Liver (tissue), 9 donors: ENCODE results near the gene MACROD1. TPM values are rescaled to one million over a fixed set of nuclear protein-coding genes. Genes with fewer than 3 reads are reported as not detected.

ENCODE experiments used
- DNase-seq: peaks from one replicate; pipeline ENCODE4 v3.0.0-alpha.2; 2017; ENCODE audit warnings: low spot score
- H3K27ac ChIP-seq, 2 donors: one replicate each; pipeline ENCODE4 v1.7.0; 2013; ENCODE audit warnings: inconsistent platforms in 2 of 2, low read length in 2 of 2, control low read depth in 1 of 2, low read depth in 1 of 2, mild to moderate bottlenecking in 1 of 2
- H3K27me3 ChIP-seq, 4 donors: one replicate each; pipeline versions ENCODE4 v1.6.1 to v1.7.0; 2013; ENCODE audit warnings: low read length in 3 of 4, inconsistent platforms in 1 of 4, mild to moderate bottlenecking in 1 of 4, moderate library complexity in 1 of 4; ENCODE audit not compliant: control insufficient read depth in 4 of 4, insufficient read depth in 4 of 4
- H3K36me3 ChIP-seq, 4 donors: one replicate each; pipeline versions ENCODE4 v1.6.1 to v1.7.0; 2013; ENCODE audit warnings: low read length in 3 of 4, mild to moderate bottlenecking in 3 of 4, low read depth in 1 of 4, moderate library complexity in 1 of 4; ENCODE audit not compliant: control insufficient read depth in 4 of 4, insufficient read depth in 3 of 4
- H3K4me1 ChIP-seq, 4 donors: one replicate each; pipeline versions ENCODE4 v1.6.1 to v1.7.0; 2013; ENCODE audit warnings: low read length in 3 of 4, mild to moderate bottlenecking in 3 of 4, moderate library complexity in 1 of 4; ENCODE audit not compliant: control insufficient read depth in 4 of 4, insufficient read depth in 4 of 4
- H3K4me3 ChIP-seq, 3 donors: one replicate each; pipeline versions ENCODE4 v1.6.1 to v1.7.0; 2013; ENCODE audit warnings: low read length in 3 of 3, control low read depth in 1 of 3, low read depth in 1 of 3, mild to moderate bottlenecking in 1 of 3
- H3K9ac ChIP-seq, 2 donors: one replicate each; pipeline ENCODE4 v1.7.0; 2013; ENCODE audit warnings: low read length in 2 of 2, mild to moderate bottlenecking in 2 of 2, moderate library complexity in 2 of 2, control low read depth in 1 of 2, low read depth in 1 of 2
- H3K9me3 ChIP-seq, 4 donors: one replicate each; pipeline versions ENCODE4 v1.6.1 to v1.7.0; 2013; ENCODE audit warnings: low read length in 3 of 4; ENCODE audit not compliant: control insufficient read depth in 4 of 4
- ATF3 ChIP-seq: IDR thresholded peaks from 2 replicates; pipeline ENCODE4 v1.6.1; 2016; ENCODE audit warnings: antibody characterized with exemption
- CTCF ChIP-seq: fragments of 150-350 bp; IDR thresholded peaks from 2 replicates; pipeline ENCODE4 v1.5.1; 2017; ENCODE audit warnings: improper control_type of control experiment, low read depth, low read length; ENCODE audit not compliant: missing input control
- EGR1 ChIP-seq, 2 donors: IDR thresholded peaks; 2 replicates each; pipeline ENCODE4 v1.6.1; 2016 to 2018; ENCODE audit warnings: antibody characterized with exemption in 2 of 2, low read depth in 2 of 2
- FOXA1 ChIP-seq: IDR thresholded peaks from 2 replicates; pipeline ENCODE4 v1.6.1; 2016; ENCODE audit warnings: antibody characterized with exemption
- FOXA2 ChIP-seq: IDR thresholded peaks from 2 replicates; pipeline ENCODE4 v1.6.1; 2016; ENCODE audit warnings: antibody characterized with exemption
- GABPA ChIP-seq, 2 donors: IDR thresholded peaks in 1 of 2; conservative IDR thresholded peaks in 1 of 2; 2 replicates each; pipeline ENCODE4 v1.6.1; 2016; ENCODE audit warnings: antibody characterized with exemption in 2 of 2, mild to moderate bottlenecking in 1 of 2, moderate library complexity in 1 of 2
- HNF4A ChIP-seq, 2 donors: conservative IDR thresholded peaks; 2 replicates each; pipeline ENCODE4 v1.6.1; 2016; ENCODE audit warnings: antibody characterized with exemption in 2 of 2, mild to moderate bottlenecking in 2 of 2
- HNF4G ChIP-seq: IDR thresholded peaks from 2 replicates; pipeline ENCODE4 v1.6.1; 2016; ENCODE audit warnings: antibody characterized with exemption
- JUND ChIP-seq, 2 donors: IDR thresholded peaks; 2 replicates each; pipeline ENCODE4 v1.6.1; 2016; ENCODE audit warnings: antibody characterized with exemption in 2 of 2
- MAX ChIP-seq: IDR thresholded peaks from 2 replicates; pipeline ENCODE4 v1.6.1; 2016; ENCODE audit warnings: antibody characterized with exemption
- NR2F2 ChIP-seq: IDR thresholded peaks from 2 replicates; pipeline ENCODE4 v1.6.1; 2016; ENCODE audit warnings: antibody characterized with exemption
- RAD21 ChIP-seq, 2 donors: IDR thresholded peaks; 2 replicates each; pipeline ENCODE4 v1.6.1; 2016; ENCODE audit warnings: antibody characterized with exemption in 2 of 2, mild to moderate bottlenecking in 2 of 2
- REST ChIP-seq: IDR thresholded peaks from 2 replicates; pipeline ENCODE4 v1.6.1; 2016; ENCODE audit warnings: antibody characterized with exemption, mild to moderate bottlenecking
- RXRA ChIP-seq, 2 donors: IDR thresholded peaks; 2 replicates each; pipeline ENCODE4 v1.6.1; 2017 to 2018; ENCODE audit warnings: antibody characterized with exemption in 2 of 2, mild to moderate bottlenecking in 1 of 2
- SP1 ChIP-seq: IDR thresholded peaks from 2 replicates; pipeline ENCODE4 v1.6.1; 2018; ENCODE audit warnings: antibody characterized with exemption, mild to moderate bottlenecking
- TAF1 ChIP-seq: conservative IDR thresholded peaks from 2 replicates; pipeline ENCODE4 v1.6.1; 2016; ENCODE audit warnings: antibody characterized with exemption, mild to moderate bottlenecking
- YY1 ChIP-seq: IDR thresholded peaks from 2 replicates; pipeline ENCODE4 v1.6.1; 2016; ENCODE audit warnings: antibody characterized with exemption, mild to moderate bottlenecking
- ZBTB33 ChIP-seq: IDR thresholded peaks from 2 replicates; pipeline ENCODE4 v1.6.1; 2016; ENCODE audit warnings: antibody characterized with exemption
- whole genome bisulfite sequencing: extraction: QIAGEN DNeasy Blood & Tissue Kit; methylation state at CpG from one replicate; pipeline ENCODE4 v1.1.7; 2013; 5-methylcytosine and 5-hydroxymethylcytosine counted together
- polyA plus RNA-seq, 2 donors: library from polyadenylated mRNA; stranded (reverse) in 1 of 2; unstranded in 1 of 2; fragments of 200-250 nt in 1 of 2; fragments of >200 nt in 1 of 2; fragmentation: Nextera tagmentation in 1 of 2; extraction: Ambion mirVana in 1 of 2; gene quantifications; one replicate each; pipeline versions ENCODE4 v1.2.1 to v1.2.3, GENCODE V29; 2013 to 2015
- total RNA-seq, 2 donors: library from RNA; depleted of rRNA; stranded (reverse); fragments of >200 nt; gene quantifications; one replicate each; pipeline ENCODE4 v1.2.3, GENCODE V29; 2014
- donor health status: healthy.
- donor health status: healthy.
- donor health status: healthy.
- donor health status: healthy.
- donor health status: healthy.

MACROD1 gene
- total and polyA plus RNA-seq, 4 donors: 8.9 to 25.9 (median 13.1) TPM

- Histone ChIP-seq H3K9ac (no peak overlapping the region), H3K36me3 (peaks cover 0 to 1% (median 0%) of the 10 kb centered on the region in 4 donors), H3K4me1 (no peaks in the 10 kb centered on the region), H3K4me3 (no peak overlapping the region), H3K27ac (no peak overlapping the region), H3K27me3 (no peaks in the 10 kb centered on the region), H3K9me3 (no peaks in the 10 kb centered on the region)
- 86% methylated on average over 23 of the region's 23 CpGs for WGBS
- TF ChIP-seq TAF1 (no peak), NR2F2 (no peak), HNF4G (no peak), MAX (no peak), GABPA (IDR thresholded peaks at IDR 0.05 in 1 of 2, conservative IDR thresholded peaks at IDR 0.05 in 1 of 2) (no peak), RAD21 (IDR thresholded peaks at IDR 0.05) (no peak), CTCF (no peak), JUND (IDR thresholded peaks at IDR 0.05) (no peak), ZBTB33 (no peak), REST (no peak), YY1 (no peak), ATF3 (no peak), HNF4A (conservative IDR thresholded peaks at IDR 0.05) (no peak), EGR1 (IDR thresholded peaks at IDR 0.05; ENCODE audit: low read depth in 2 of 2) (no peak), SP1 (no peak), FOXA1 (no peak), FOXA2 (no peak), RXRA (IDR thresholded peaks at IDR 0.05) (no peak)
- DNase-seq: no peak
These were observed 96.3 kb downstream of the MACROD1 start for GRCh38 chr11:64069401-64070313.
